HepG2 (cell line): ENCODE measurements around the gene CACNA2D3.

Experiments used
- BHLHE40 ChIP-seq: IDR thresholded peaks from 2 replicates; pipeline ENCODE4 v1.6.1; 2011; ENCODE audit warnings: low read length, improper control_type of control experiment
- CBX5 ChIP-seq: sonication (generic); formaldehyde crosslinking; IDR thresholded peaks from 2 replicates; pipeline ENCODE4 v1.4.0; 2020; ENCODE audit warnings: missing genetic modification reagents, borderline replicate concordance
- SRSF1 ChIP-seq: fragments of 200-400 bp; formaldehyde crosslinking; optimal IDR thresholded peaks from 2 replicates; pipeline ENCODE3; 2017; ENCODE audit warnings: mild to moderate bottlenecking, low read depth, low read length, moderate library complexity
- TAF1 ChIP-seq: sonication (generic); formaldehyde crosslinking; IDR thresholded peaks from 2 replicates; pipeline ENCODE4 v1.4.0; 2020; ENCODE audit warnings: missing genetic modification reagents
- TBL1XR1 ChIP-seq: fragments of 150-350 bp; IDR thresholded peaks from 2 replicates; pipeline ENCODE4 v1.6.1; 2014; ENCODE audit warnings: borderline replicate concordance, low read length; ENCODE audit not compliant: partially characterized antibody
- TOPORS ChIP-seq: sonication (generic); formaldehyde crosslinking; IDR thresholded peaks from 2 replicates; pipeline ENCODE4 v1.8.0; 2023; ENCODE audit warnings: mild to moderate bottlenecking, missing genetic modification reagents
- ZNF367 ChIP-seq: sonication (generic); formaldehyde crosslinking; IDR thresholded peaks from 2 replicates; pipeline ENCODE4 v1.4.0; 2020; ENCODE audit warnings: missing genetic modification reagents, borderline replicate concordance
- ZNF558 ChIP-seq: sonication (generic); formaldehyde crosslinking; IDR thresholded peaks from 2 replicates; pipeline ENCODE4 v1.9.0; 2022; ENCODE audit warnings: mild to moderate bottlenecking, missing genetic modification reagents, borderline replicate concordance
- ZNF567 ChIP-seq: sonication (generic); formaldehyde crosslinking; IDR thresholded peaks from 2 replicates; pipeline ENCODE4 v1.8.1; 2023; ENCODE audit warnings: mild to moderate bottlenecking, missing genetic modification reagents, borderline replicate concordance
- ZNF75D ChIP-seq: sonication (generic); formaldehyde crosslinking; IDR thresholded peaks from 2 replicates; pipeline ENCODE4 v1.8.1; 2023; ENCODE audit warnings: missing genetic modification reagents, mild to moderate bottlenecking, borderline replicate concordance
- TF ChIP-seq, protein P1 (sequence below): sonication (generic); formaldehyde crosslinking; IDR thresholded peaks from 2 replicates; pipeline ENCODE4 v1.8.0; 2022; ENCODE audit warnings: low read depth, missing genetic modification reagents
- TF ChIP-seq, protein P2 (sequence below): sonication (generic); formaldehyde crosslinking; IDR thresholded peaks from 2 replicates; pipeline ENCODE4 v1.5.0; 2020; ENCODE audit warnings: mild to moderate bottlenecking, missing genetic modification reagents, moderate library complexity
- TF ChIP-seq, protein P3 (sequence below): sonication (generic); formaldehyde crosslinking; IDR thresholded peaks from 2 replicates; pipeline ENCODE4 v1.4.0; 2020; ENCODE audit warnings: missing genetic modification reagents
- TF ChIP-seq, protein P4 (sequence below): IDR thresholded peaks from 2 replicates; pipeline ENCODE4 v1.6.1; 2016; ENCODE audit warnings: control low read depth

DNA sequence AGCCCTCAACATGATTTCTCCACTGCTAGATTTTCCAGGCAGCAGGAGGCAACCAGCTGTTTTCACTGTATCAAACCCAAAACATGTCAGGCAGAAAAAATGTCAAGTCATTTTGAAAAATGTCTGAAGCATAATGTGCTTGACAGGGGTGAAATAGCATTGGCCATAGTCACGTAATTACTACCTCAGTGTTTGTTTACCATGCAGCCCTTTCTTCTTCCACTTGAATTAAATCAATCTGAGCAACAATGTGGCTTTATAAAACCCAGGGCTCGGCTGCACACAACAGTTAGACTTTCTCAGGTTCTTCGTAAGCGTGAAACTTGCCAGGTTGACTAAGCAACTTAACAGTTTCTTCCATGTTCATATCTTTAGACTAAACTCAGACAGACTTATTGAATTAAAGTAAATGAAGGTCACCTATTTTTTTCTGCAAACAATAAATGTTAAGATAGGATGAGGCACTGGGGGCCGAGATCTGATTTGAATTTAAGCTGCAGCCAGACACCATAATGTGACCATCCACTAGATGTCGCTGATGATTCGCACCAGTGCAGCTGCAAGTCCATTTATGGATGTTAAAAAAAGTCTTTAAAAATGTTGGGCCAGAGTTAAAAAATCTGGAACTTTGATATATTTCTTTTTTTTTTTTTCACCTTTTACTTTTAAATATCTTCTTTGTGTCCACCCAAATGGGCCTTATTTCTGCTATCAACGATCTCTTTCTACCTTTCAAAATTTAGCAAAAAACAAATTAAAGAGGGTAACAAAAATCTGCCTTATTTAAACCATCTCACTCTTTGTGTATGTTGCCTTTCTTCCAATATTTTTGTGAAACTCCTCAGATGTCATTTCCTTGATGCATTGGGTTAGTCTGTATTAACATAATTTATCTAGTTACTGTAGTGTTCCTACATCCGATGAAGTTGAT, 305.9 kb downstream of the CACNA2D3 start:
- no peak for TF ChIP-seq SRSF1
- no peak for TF ChIP-seq ZNF75D
- no peak for TF ChIP-seq TBL1XR1
- TF ChIP-seq, protein P1, sequence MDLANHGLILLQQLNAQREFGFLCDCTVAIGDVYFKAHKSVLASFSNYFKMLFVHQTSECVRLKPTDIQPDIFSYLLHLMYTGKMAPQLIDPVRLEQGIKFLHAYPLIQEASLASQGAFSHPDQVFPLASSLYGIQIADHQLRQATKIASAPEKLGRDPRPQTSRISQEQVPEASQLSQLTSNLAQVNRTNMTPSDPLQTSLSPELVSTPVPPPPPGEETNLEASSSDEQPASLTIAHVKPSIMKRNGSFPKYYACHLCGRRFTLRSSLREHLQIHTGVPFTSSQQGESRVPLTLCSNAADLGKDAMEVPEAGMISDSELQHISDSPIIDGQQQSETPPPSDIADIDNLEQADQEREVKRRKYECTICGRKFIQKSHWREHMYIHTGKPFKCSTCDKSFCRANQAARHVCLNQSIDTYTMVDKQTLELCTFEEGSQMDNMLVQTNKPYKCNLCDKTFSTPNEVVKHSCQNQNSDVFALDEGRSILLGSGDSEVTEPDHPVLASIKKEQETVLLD (CRISPR knock-in tag), result no peak
- no peak for TF ChIP-seq ZNF367 (CRISPR knock-in tag)
- TF ChIP-seq ZNF558 (CRISPR knock-in tag), result no peak
- TF ChIP-seq, protein P2, sequence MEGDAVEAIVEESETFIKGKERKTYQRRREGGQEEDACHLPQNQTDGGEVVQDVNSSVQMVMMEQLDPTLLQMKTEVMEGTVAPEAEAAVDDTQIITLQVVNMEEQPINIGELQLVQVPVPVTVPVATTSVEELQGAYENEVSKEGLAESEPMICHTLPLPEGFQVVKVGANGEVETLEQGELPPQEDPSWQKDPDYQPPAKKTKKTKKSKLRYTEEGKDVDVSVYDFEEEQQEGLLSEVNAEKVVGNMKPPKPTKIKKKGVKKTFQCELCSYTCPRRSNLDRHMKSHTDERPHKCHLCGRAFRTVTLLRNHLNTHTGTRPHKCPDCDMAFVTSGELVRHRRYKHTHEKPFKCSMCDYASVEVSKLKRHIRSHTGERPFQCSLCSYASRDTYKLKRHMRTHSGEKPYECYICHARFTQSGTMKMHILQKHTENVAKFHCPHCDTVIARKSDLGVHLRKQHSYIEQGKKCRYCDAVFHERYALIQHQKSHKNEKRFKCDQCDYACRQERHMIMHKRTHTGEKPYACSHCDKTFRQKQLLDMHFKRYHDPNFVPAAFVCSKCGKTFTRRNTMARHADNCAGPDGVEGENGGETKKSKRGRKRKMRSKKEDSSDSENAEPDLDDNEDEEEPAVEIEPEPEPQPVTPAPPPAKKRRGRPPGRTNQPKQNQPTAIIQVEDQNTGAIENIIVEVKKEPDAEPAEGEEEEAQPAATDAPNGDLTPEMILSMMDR (CRISPR knock-in tag), result peak; percentile 75
- TF ChIP-seq CBX5 (CRISPR knock-in tag), result no peak
- TF ChIP-seq, protein P3, sequence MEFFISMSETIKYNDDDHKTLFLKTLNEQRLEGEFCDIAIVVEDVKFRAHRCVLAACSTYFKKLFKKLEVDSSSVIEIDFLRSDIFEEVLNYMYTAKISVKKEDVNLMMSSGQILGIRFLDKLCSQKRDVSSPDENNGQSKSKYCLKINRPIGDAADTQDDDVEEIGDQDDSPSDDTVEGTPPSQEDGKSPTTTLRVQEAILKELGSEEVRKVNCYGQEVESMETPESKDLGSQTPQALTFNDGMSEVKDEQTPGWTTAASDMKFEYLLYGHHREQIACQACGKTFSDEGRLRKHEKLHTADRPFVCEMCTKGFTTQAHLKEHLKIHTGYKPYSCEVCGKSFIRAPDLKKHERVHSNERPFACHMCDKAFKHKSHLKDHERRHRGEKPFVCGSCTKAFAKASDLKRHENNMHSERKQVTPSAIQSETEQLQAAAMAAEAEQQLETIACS (CRISPR knock-in tag), result no peak
- TF ChIP-seq BHLHE40, result no peak
- TF ChIP-seq, protein P4, sequence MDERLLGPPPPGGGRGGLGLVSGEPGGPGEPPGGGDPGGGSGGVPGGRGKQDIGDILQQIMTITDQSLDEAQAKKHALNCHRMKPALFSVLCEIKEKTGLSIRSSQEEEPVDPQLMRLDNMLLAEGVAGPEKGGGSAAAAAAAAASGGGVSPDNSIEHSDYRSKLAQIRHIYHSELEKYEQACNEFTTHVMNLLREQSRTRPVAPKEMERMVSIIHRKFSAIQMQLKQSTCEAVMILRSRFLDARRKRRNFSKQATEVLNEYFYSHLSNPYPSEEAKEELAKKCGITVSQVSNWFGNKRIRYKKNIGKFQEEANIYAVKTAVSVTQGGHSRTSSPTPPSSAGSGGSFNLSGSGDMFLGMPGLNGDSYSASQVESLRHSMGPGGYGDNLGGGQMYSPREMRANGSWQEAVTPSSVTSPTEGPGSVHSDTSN (CRISPR knock-in tag), result no peak
- TF ChIP-seq TOPORS (CRISPR knock-in tag), result no peak
- no peak for TF ChIP-seq ZNF567 (CRISPR knock-in tag)
- no peak for TF ChIP-seq TAF1 (CRISPR knock-in tag)
